ENCODE data around the gene OTOF.

GRCh38 chr2:26465266-26465925 lies 12.5 kb downstream of the OTOF start:
- TF ChIP-seq CBFB (CRISPR knock-in tag; IDR thresholded peaks at IDR 0.05; ENCODE audit: low read depth) (no peak), ZNF281 (CRISPR knock-in tag; IDR thresholded peaks at IDR 0.05) (no peak), CTCF (IDR thresholded peaks at IDR 0.05) (no peak)
